NCI-H2107 treated with DMSO at 0.1 percent for 48 hours (cell line): ENCODE results near the gene ANKRA2.

Experiments used
- DNase-seq: peaks from one replicate; lab custom pipeline; 2025; ENCODE audit not compliant: unreplicated experiment; lab: John Stamatoyannopoulos, UW

The ANKRA2 gene

DNA sequence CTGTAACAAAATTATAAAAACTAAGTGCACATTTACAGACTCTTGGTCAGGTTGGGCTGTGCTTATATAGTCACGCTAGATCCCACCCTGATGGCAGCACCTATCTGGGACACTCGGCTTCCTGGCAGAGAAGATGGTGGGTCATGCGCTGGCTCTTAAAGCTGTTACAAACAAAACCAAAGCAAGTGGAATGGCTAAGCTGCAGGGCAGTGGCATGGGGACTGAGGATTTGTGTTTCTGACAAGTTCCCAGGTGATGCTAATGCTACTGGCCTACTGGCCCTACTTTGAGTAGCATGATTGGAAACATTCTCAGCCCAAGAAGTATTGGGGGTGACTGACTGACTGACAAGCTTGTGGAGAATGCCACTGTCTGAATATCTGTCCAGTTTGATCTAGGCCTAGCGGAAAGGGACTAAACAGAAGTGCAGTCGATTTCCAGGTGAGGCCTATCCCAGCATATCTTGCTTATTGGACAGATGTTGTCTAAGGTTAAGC, 58.9 kb downstream of the ANKRA2 start:
- DNase-seq: no peak
